ENCODE measurements around the gene PIP5KL1.

DNA sequence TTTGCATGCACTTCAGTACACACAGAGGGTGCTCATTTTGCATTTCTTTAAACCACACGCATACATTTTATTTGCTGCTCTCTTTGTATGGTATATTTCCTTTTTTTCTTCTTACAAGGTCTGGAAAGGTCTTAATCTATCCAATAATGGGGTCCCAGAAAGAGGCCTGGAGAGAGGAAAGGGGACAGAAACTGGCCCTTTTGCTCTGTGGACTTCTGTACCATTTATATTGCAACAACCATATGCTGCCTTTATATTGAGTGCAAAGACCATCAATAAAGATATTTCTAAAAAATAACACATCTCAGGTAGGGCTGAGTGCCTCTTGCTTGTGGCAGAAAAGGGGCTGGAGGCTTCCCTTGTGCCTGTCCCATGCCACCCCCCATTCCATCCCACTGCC, 22.6 kb upstream of the PIP5KL1 start:
- TF ChIP-seq SIX5 (IDR thresholded peaks at IDR 0.05; ENCODE audit: low read depth, low read length), result no peak
- TF ChIP-seq, protein P1, sequence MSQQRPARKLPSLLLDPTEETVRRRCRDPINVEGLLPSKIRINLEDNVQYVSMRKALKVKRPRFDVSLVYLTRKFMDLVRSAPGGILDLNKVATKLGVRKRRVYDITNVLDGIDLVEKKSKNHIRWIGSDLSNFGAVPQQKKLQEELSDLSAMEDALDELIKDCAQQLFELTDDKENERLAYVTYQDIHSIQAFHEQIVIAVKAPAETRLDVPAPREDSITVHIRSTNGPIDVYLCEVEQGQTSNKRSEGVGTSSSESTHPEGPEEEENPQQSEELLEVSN (IDR thresholded peaks at IDR 0.05), result no peak
- TF ChIP-seq, protein P2, sequence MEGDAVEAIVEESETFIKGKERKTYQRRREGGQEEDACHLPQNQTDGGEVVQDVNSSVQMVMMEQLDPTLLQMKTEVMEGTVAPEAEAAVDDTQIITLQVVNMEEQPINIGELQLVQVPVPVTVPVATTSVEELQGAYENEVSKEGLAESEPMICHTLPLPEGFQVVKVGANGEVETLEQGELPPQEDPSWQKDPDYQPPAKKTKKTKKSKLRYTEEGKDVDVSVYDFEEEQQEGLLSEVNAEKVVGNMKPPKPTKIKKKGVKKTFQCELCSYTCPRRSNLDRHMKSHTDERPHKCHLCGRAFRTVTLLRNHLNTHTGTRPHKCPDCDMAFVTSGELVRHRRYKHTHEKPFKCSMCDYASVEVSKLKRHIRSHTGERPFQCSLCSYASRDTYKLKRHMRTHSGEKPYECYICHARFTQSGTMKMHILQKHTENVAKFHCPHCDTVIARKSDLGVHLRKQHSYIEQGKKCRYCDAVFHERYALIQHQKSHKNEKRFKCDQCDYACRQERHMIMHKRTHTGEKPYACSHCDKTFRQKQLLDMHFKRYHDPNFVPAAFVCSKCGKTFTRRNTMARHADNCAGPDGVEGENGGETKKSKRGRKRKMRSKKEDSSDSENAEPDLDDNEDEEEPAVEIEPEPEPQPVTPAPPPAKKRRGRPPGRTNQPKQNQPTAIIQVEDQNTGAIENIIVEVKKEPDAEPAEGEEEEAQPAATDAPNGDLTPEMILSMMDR (IDR thresholded peaks at IDR 0.05; ENCODE audit: control extremely low read depth in 1 of 3, insufficient read depth in 1 of 3, low read depth in 1 of 3, low read length in 3 of 3), result no peak
- no peak for TF ChIP-seq EZH2 (IDR thresholded peaks at IDR 0.05; ENCODE audit: low read depth, low read length, severe bottlenecking)
- TF ChIP-seq EP300 (IDR thresholded peaks at IDR 0.05; ENCODE audit: borderline replicate concordance in 1 of 2, low read depth in 2 of 2, low read length in 2 of 2), result no peak
- TF ChIP-seq POLR2A (IDR thresholded peaks at IDR 0.05; ENCODE audit: control extremely low read depth in 1 of 2, low read depth in 2 of 2, low read length in 2 of 2), result no peak
- TF ChIP-seq, protein P3, sequence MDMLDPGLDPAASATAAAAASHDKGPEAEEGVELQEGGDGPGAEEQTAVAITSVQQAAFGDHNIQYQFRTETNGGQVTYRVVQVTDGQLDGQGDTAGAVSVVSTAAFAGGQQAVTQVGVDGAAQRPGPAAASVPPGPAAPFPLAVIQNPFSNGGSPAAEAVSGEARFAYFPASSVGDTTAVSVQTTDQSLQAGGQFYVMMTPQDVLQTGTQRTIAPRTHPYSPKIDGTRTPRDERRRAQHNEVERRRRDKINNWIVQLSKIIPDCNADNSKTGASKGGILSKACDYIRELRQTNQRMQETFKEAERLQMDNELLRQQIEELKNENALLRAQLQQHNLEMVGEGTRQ (IDR thresholded peaks at IDR 0.05; ENCODE audit: low read length), result no peak
- no peak for TF ChIP-seq TCF12 (IDR thresholded peaks at IDR 0.05; ENCODE audit: low read depth, low read length)
